NCI-H345 treated with DMSO at 0.1 percent for 48 hours (cell line): Measurements from ENCODE around the gene JMJD4.

ENCODE experiments used
- DNase-seq: peaks from one replicate; lab custom pipeline; 2025; ENCODE audit not compliant: unreplicated experiment; lab: John Stamatoyannopoulos, UW

JMJD4 gene

DNA sequence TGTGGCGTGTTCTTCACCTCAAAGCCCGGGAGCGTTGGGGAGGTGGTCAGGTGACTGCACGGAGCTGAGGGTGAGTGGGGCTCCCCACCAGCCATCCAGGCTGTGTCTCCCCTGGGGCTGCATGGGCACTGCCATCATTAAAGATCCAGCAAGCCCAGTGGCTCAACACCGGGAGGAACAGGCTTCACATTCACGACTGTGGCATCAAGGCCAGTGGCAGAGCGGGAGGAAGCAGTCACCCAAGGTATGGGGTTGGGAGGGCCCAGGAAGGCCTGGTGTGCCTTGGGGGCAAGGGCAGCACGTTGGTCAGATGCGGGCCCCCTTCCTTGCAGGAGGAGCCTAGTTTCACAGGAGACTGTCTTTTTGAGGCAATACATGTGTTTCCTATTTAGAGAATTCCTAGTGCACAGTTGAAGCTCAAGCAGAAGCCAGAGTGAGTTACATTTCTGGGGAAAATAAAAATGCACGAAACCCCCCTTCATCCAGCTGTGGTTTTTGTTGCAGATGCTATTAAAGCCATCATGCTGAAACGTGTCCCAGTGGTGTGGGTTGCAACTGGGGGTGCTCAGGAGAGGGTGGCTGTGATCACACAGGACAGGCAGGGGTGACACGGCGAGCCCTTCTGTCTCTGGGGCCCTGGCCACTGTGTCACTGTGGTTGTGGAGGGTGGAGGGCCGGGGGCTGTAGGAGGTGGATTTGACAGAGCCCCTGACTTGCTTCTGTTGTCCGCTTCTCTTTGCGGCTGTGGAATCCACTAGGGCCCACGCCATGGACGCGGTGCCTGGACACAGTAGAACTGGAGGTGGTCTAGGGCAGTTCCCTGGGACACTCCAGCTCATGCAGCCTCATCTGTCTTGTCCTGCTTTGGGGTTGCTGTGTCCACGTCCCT is 34.2 kb upstream of the JMJD4 start:
- no peak for DNase-seq

DNA sequence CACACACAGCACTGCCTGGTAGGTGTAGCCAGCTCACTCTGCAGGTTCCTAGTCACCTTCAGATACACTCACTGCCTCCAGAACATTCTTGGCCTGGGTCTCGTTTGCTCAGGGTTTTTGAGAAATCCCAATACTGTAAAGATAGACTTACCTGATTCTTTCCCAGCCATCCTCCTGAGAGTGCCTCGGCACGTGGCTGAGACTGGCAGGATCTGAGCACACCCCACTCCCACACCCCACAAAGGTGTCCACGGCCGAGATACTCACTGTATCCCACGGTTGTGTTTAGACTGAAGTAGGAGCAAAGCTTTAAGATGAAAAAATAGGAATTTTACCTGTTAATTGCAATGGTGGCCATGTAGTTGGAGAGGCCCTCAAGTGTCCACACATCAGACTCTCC is 33.5 kb upstream of the JMJD4 start:
- DNase-seq, result no peak

DNA sequence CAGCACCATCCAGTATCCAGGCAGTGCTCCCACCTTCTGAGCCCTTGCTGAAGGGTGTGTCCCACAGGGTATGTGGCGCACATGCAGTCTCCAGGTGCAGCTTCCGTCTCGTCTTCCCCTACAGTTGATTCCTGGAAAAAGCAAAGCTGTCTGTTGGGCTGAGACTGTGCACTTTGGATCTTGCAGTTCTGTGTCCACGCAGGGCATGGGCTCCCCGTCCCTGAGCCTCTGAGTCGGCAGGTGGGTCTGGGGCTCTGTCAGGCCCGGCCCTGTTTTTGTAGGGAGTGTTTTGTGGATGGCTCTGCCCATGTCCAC is 33.0 kb upstream of the JMJD4 start:
- no peak for DNase-seq

DNA sequence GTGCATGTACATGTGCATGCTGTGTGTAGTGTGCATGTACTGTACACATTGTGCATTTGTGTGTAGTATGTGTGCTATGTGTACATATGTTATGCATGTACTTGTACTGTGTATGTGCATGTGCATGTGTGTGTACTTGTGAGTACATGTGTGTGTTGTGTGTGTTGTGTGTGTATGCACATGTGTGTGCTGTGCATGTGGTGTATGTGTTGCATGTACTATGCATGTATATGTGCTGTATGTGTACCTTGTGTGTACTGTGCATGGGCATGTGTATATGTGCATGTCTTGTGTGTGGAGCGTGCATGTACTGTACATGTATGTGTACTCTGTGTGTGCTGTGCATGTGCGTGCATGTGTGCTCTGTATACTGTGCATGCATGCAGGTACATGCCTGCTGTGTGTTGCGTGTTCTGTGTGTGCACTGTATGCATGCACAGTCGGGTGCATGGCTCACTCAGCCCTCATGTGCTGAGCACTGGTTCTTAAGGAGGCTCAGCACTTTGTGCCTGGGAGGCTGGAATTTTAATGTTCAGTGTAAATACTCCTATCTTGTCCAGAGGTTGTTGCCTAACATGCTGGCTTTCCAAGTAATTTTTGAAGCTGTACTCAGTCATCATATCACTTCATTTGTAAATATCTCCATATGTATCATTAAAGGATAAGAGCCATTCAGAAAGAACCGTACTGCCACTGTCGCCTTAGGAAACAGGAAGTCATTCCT is 32.5 kb upstream of the JMJD4 start:
- DNase-seq, result no peak

DNA sequence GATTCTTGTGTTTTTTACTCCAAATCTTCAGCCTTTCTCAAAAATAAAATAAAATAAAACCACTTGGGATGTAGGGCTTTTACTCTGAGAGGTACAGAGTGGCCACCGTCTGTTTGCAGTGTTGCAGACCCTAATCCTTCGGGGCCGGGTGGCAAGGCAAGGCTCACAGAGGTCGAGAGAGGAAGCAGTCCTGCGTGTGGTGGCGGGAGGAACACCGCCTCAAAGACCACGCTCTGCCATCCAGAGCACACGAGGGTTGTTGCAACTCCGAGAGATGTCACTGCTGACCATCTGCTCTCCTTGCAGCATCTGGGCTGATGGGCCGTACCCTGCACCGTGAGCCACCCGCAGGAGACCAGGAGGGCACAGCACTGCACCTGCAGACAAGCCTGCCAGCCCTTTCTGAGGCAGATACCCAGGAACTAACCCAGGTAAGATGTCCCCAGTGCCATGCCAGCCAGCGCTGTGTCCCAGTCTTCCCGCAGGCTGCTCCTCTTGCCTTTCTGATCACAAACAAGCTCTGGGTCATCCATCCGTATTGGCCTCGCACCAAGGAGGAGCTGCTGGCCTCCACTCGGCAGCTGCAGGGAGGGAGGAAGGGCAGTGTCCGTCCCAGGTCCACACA is 31.7 kb upstream of the JMJD4 start:
- DNase-seq, result no peak

DNA sequence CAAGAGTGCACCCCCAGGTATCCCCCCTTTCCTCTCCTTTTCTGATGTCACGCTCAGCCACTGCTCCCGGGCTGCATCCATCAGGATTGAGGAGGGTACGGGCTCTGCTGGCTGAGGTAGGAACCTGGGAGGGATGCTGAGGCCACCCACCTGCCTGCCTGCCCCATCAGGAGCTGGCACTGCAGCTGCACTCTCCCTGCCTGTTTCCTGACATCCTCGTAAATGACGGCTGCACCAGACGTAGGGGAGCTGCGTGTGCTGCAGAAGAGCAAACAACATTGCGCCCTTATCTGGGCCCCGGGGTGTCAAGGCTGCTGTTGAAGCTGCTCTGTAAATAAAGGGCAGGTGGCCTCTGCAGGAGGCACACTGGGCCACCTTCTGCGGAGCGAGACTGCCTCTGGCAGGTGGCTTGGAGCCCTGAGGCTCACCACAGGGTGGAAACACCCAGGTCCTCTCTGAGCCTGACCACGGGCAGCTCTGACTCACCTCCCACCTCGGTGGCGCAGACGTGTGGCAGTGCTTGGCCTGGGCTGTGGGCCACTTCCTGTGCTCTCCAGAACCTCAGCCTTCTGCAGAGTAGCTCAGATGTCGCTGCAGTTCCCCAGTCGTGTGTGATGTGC is 31.0 kb upstream of the JMJD4 start:
- DNase-seq, result peak; percentile 86

DNA sequence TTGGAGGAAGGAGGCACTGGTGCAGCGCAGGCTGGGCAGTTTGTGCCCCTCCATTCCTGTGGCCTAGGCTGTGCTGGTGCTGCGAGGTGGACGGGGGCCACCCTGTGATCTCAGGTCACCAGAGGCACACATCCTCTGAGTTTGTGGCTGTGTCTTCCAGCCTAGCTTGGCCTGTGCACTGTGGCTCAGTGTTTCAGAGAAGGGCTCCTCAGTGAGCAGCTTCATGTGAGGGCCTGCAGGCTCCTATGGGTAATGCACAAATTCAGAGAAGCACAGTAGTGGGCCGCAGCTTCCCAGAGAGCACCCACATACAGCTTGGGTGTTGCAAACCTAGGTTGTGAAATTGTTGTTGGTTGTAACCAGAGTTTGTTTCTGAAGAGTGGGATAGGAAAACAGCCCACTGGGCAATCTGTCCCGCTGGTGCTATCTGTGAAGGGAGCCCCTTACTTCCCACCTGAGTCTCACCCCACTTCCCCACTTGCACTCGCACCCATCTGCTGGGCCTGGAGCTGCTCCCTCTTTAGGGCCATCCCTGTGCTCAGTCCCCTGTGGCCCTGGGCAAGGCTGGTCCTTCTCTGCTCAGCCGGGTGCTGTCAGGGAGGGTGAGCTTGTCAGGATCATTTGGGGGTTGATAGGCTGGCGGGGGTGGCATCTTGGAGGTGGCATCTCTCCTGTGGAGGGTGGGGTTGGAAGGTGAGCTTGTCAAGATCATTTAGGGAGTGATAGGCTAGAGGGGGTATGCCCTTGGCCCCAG is 30.3 kb upstream of the JMJD4 start:
- no peak for DNase-seq

DNA sequence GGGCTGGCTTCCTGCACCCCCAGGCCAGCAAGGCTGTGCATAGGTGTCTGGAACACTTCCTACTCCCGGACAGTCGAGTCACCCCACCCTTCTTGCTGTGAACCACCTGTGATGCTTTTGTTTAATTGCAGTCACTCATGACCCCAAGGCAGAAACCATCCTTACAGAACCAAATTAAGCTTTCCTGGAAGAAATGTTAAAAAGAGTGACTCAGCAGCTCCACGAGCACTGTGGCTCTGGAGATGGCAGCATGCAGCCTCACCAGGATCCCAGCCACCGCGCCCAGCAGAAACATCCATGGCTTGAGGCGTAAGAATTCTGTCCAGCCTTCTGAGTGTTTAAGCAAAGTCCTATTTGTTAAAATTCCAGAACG is 28.9 kb upstream of the JMJD4 start:
- DNase-seq, result no peak

DNA sequence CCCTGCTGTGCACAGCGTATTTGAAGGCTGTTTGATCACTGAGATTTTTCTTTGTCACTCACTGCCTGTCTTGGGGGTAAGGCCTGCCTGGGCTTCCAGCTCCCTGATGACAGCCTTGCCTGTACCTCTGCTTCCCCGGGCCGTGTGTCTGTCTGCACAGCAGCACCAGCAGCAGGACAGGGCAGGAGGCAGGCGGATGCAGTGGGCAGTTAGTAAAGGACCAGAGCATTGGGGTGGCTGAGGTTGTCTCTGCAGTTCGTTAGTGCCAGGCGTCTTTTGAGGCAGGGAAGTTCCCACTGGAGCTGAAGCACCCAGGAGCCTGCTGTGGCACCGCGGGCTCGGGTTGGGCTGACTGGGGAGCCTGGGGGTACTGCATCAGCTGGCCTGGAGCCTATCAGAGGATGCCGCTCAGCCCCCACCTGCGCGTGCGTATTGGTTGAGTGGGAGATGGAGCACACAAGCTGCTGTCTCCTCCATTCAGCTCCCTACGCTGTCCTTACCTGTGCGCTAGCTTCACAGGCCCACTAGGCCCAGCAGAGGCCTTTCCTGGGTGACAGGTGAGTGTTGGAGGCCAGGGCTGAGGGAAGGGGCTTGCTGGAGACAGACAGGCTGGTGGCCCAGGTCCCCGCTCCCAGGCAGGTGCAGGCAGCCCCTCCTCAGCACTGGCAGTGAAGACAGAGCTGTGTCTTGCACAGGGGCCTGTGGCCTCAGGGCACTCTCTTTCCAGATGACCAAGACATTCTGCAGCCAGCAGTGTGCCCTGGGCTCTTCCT is 28.3 kb upstream of the JMJD4 start:
- no peak for DNase-seq

DNA sequence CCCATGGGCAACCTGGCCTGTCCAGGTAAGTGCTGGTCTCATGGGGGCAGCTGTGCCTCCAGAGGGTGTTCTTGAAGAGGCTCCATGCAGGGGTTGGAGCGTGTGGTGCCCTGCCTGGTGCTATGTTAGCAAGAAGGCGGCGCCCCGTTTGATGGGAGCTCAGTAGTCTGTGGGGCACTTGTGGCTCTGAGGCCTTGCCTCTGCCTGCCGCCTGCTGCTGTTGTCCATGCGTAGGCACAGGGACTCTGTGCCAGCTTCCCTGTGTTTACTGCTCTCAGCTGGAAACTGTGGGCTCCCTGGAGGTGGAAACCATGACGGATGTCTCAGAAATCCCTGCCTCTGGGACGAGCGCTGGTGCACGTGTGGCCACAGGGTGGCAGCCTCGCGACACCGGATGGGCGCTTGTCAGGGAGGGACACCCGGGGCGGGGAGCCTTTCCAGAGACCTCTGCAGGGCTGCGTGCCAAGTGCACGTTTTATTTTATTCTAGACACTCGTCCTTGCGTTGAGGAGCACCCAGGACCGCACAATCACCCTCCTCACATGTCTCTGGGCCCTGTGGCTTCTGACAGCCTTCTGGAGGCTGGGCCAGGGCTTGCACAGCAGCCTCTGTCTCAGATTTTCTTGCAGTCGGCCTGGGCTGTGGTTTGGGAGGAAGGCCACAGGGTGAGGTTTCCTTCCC is 27.3 kb upstream of the JMJD4 start:
- DNase-seq, result peak; percentile 90

DNA sequence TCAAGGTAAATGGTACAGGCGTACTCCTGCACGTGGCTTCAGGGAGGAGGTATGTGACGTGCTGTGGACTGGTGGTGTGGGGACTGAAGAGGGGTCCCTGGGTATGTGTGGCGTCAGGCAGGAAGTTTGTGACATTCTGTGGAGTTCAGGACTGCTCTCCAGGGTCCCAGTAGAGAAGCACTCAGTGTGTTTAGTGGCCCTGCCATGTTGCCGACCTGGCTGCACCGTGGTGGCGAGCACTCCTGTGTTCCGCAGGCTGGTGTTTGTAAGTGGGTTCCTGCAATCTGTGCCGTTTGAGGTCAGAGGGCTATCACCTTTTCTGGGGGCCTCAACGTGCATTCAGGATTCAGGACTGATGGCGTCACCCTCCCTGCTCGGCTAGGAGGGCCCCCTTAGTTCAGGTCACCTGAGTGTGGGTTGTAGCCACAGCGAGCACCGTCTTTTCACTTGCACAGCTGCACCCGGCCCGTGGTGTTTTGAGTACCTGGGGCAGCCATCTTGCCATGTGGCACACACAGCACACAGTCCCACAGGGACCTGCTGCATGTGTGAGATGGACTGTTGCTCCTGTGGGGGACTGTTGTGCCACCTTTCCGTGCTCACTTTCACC is 26.6 kb upstream of the JMJD4 start:
- no peak for DNase-seq

DNA sequence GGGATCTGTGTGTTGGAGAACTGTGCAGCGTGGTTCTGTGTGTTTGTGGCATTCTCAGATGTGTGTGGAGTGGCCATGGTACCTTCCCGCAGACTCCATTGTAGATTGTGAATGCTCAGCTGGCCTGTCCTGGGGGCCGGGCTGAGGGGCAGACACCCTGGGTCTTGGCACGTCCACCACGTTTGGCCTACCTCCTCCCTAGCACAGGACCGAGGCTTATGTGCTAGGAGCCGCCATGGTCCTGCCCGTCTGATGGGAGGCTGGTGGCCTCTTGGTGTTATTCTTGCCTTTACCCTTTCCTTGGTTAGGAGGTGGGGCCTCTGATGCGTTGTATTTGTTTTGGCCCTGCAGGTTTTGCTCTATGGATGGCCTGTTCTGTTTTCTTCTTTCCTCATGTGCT is 25.3 kb upstream of the JMJD4 start:
- no peak for DNase-seq

DNA sequence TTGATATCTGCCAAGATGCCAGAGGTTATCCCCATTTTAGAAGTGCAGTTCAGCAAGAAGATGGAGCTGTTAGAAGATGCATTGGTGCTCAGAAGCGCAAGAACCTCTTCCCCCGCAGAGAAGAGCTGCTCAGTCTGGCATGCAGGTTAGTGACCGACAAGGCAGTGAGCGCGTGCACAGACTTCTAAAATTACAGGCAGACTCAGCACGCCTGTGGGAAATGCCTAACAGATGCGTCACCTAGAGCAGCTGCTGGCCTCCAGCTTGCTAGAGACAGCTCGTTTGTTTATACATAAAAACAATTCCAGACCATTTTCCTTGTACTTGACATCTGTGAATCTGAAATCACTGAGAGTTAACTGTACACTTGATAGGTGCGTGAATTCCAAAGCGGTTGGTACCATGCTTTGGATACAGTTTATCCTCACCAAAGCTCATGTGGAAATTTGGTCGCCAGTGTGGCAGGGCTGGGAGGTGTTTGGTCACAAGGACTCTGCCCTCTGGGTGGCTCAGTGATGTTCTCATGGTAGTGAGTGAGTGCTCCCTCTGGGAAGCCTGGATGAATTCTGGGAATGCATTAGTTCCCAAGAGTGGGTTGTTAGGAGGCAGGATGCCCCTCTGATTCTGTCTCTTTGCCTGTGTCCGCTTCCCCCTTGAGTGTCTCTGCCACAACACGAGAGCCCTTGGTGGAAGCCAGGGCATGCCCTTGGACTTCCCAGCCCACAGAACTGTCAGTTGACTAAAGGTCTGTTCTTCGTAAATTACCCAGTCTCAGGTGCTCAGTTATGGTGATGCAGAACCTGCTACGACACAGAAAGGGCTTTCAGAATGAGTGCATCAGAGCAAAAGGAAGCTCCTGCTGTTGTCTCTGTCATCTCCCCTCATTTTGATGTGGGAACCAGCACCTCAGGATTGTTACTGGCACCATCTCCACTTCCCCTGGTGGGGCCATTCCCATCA is 24.5 kb upstream of the JMJD4 start:
- no peak for DNase-seq

DNA sequence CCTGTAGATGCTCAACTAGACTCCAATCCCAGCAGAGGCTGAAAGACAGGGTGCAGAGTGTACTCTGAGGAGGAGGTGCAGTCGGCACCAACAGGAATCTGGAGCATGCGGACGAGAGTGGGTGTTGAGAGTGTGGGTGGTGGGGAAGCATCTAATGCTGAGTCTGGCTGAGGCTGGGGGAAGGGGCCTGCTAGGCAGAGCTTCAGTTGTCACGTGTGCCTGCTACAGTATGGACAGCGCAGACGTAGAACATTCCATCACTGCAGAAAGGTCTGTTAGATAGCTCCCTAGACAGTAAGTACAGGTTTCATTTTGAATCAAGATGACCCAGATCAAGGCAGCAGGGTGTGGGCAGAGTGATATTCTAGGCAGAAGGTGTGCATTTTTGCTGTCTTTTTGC is 23.3 kb upstream of the JMJD4 start:
- DNase-seq, result no peak

DNA sequence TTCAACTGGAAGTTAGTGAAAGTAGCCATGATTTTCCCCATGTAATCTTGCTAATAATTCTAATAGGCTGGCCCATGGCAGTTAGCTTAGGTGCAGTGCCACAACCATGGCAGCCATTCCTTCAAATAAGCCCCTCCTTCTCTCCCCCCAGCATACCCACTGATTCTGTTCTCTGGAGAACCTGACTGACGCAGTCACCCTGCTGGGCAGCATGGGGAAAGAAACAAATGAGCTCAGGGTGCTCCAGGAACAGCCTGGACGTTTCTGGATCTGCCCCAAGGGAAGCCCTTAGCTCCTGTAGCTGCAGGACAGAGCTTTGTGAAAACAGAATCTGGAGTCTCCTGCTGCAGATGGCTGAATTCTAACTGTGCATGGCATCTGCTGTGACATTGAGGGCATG is 22.7 kb upstream of the JMJD4 start:
- no peak for DNase-seq

DNA sequence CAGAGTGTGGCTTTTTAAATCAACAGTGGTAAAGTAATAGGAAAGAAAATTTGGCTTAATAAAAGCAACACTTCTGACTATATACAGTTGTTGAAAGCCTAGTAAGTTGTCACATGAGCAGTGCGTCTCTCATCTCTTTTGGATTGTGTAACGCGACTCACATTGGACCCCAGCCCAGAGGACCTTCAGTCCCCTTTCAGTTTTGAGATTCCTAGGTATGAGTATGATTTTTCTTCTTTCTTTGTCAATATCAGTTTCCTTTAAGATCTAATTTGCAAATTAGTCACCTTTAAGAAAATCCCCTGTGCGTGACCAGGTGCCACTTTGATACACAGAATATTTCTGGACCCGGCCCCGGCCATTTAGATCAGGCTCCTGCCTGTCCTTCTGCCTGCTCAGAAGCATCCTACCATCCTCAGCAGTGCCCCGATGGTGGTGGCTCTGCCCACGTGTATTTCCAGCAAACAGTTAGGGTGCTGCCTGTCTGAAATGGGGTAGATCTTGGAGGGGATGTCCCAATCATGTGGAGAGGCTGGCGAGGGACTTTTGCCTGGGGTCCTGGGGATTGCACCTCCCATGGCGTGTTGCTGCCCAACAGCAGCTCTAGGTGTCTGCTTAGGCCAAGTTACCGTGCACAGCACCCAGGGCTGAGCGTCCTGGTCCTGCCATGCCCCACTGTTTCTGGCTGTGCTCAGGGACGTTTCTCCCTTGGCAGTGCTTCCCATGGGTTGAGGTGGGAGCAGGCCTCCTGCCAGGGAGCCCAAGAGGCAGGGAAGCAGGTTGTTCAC is 21.3 kb upstream of the JMJD4 start:
- DNase-seq, result no peak

DNA sequence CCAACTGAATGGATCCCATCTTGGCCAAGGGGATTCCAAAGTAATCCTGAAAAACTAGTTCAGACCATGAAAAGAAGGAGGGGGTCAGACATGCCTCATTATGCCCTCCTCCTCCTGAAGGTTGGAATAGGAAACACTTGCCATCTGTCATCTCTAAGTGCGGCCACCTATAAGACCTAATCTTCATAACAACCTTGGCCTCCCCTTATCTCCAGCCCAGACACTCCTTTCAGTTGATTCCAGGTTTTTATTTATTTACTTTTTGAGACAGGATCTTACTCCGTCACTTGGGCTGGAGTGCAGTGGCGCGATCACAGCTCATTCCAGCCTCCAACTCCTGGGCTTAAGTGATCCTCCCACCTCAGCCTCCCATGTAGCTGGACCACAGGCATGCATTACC is 19.9 kb upstream of the JMJD4 start:
- DNase-seq, result no peak
